Transverse colon (tissue), 4 donors: ENCODE data around the gene NR1H2. TPM values are rescaled to one million over a fixed set of nuclear protein-coding genes. Genes with fewer than 3 reads are reported as not detected.

ENCODE experiments used
- DNase-seq: peaks from one replicate; pipeline ENCODE4 v3.0.0-alpha.2; 2019
- H3K27ac ChIP-seq, 4 donors: fragments of 200-600 bp; sonication (generic); 2 replicates each; pipeline ENCODE4 v1.5.1; 2016 to 2018; ENCODE audit warnings: inconsistent platforms in 4 of 4
- H3K27me3 ChIP-seq: fragments of 200-600 bp; sonication (generic); 2 replicates; pipeline ENCODE4 v1.5.1; 2017; ENCODE audit warnings: inconsistent platforms
- H3K36me3 ChIP-seq, 4 donors: fragments of 200-600 bp; sonication (generic); 2 replicates each; pipeline ENCODE4 v1.5.1; 2017 to 2019; ENCODE audit warnings: inconsistent platforms in 4 of 4
- H3K4me1 ChIP-seq, 4 donors: fragments of 200-600 bp; sonication (generic); 2 replicates each; pipeline ENCODE4 v1.5.1; 2017 to 2020; ENCODE audit warnings: inconsistent platforms in 4 of 4
- H3K4me3 ChIP-seq, 4 donors: fragments of 200-600 bp; sonication (generic); 1 replicate in 1 of 4; 2 replicates in 3 of 4; pipeline versions ENCODE4 v1.5.1 to v1.6.1; 2017 to 2019; ENCODE audit warnings: inconsistent platforms in 4 of 4
- H3K9me3 ChIP-seq, 2 donors: fragments of 200-600 bp; sonication (generic); 2 replicates each; pipeline ENCODE4 v1.5.1; 2017 to 2019; ENCODE audit warnings: inconsistent platforms in 2 of 2
- CTCF ChIP-seq, 5 experiments: fragments of 200-600 bp in 3 of 5; fragments of 450-650 bp in 2 of 5; sonication (generic) in 3 of 5; IDR thresholded peaks; 1 replicate in 2 of 5; 2 replicates in 3 of 5; pipeline ENCODE4 v1.5.1; 2016 to 2017; ENCODE audit warnings: antibody characterized with exemption in 5 of 5, inconsistent platforms in 3 of 5, mild to moderate bottlenecking in 2 of 5, moderate library complexity in 1 of 5
- EP300 ChIP-seq: sonication (generic); formaldehyde crosslinking; IDR thresholded peaks from one replicate; pipeline ENCODE4 v1.6.1; 2017; ENCODE audit warnings: antibody characterized with exemption, low read depth
- POLR2A ChIP-seq: fragments of 450-650 bp; IDR thresholded peaks from one replicate; pipeline ENCODE4 v1.6.1; 2016; ENCODE audit warnings: antibody characterized with exemption, mild to moderate bottlenecking, moderate library complexity
- POLR2AphosphoS5 ChIP-seq, 3 donors: sonication (generic); formaldehyde crosslinking; IDR thresholded peaks; one replicate each; pipeline ENCODE4 v1.6.1; 2016; ENCODE audit warnings: antibody characterized with exemption in 3 of 3
- WGBS, 2 donors: methylation state at CpG; one replicate each; pipeline ENCODE4 v1.1.5; 2018; ENCODE audit warnings: low coverage in 1 of 2; 5-methylcytosine and 5-hydroxymethylcytosine counted together
- in situ Hi-C, 4 donors: fragments of 200-750 bp; cut with MboI; loops; one replicate each; pipeline versions ENCODE4 v1.15.0 to v1.15.1; 2017; ENCODE audit warnings: low sequenced_read_pairs in 3 of 4, low pct_ligation_motif_present in 1 of 4, low pct_unique_long_range_greater_than_20kb in 1 of 4
- intact Hi-C: fragments of 100-400 bp; cut with DNase I; formaldehyde crosslinking; loops from one replicate; pipeline ENCODE4 v1.15.1; 2023; ENCODE audit warnings: low total_unique reads
- total RNA-seq, 4 donors: library from RNA; depleted of rRNA; stranded (reverse); fragments of >200 nt; gene quantifications; one replicate each; pipeline ENCODE4 v1.1.0, GENCODE V29; 2016

NR1H2 gene
- total RNA-seq, 4 donors from 2014 or later: 80.8 to 192 (median 102) TPM

- peaks cover 0 to 11% (median 6%) of the 10 kb centered on the region in 4 donors for H3K4me1 ChIP-seq
- peaks cover 47% of the 10 kb centered on the region for H3K27me3 ChIP-seq
- 78 to 84% methylated on average over 5 to 22 of the region's 22 CpGs for WGBS, 2 donors
- H3K36me3 ChIP-seq: no peaks in the 10 kb centered on the region
- H3K9me3 ChIP-seq: no peaks in the 10 kb centered on the region
- intact Hi-C loops (no loop called here), in situ Hi-C loops (loop anchor here in 1 of 4 donors (10.0 kb wide), 1 partner anchor 59 kb away; the partner anchor contains the start of gene NAPSA)
- H3K27ac ChIP-seq: no peak overlapping the region
- TF ChIP-seq POLR2AphosphoS5 (IDR thresholded peaks at IDR 0.05): no peak
- no peak for TF ChIP-seq POLR2A
- no peak for TF ChIP-seq EP300
- TF ChIP-seq CTCF (IDR thresholded peaks at IDR 0.05): no peak
- no peak for DNase-seq
- no peak overlapping the region for H3K4me3 ChIP-seq
Observed at GRCh38 chr19:50423279-50424113, 47.2 kb downstream of the NR1H2 start.

GRCh38 chr19:50425581-50425980 is 49.3 kb downstream of the NR1H2 start:
- H3K4me1 ChIP-seq: peaks cover 0 to 11% (median 2%) of the 10 kb centered on the region in 4 donors
- H3K27me3 ChIP-seq: peaks cover 47% of the 10 kb centered on the region
- H3K27ac ChIP-seq: no peak overlapping the region
- no peaks in the 10 kb centered on the region for H3K36me3 ChIP-seq
- intact Hi-C loops: no loop called here
- no peaks in the 10 kb centered on the region for H3K9me3 ChIP-seq
- TF ChIP-seq POLR2AphosphoS5 (IDR thresholded peaks at IDR 0.05) (no peak), EP300 (no peak), POLR2A (no peak), CTCF (IDR thresholded peaks at IDR 0.05) (no peak)
- H3K4me3 ChIP-seq: no peak overlapping the region
- 63 to 83% methylated on average over 2 to 7 of the region's 7 CpGs for WGBS, 2 donors
- in situ Hi-C loops: loop anchor here in 1 of 4 donors (10.0 kb wide), 1 partner anchor 61 kb away; the partner anchor contains the start of gene NAPSA
- no peak for DNase-seq

GRCh38 chr19:50427318-50427925 is 51.2 kb downstream of the NR1H2 start:
- TF ChIP-seq EP300: no peak
- no peak for TF ChIP-seq POLR2AphosphoS5 (IDR thresholded peaks at IDR 0.05)
- no peak for TF ChIP-seq CTCF (IDR thresholded peaks at IDR 0.05)
- no peak for TF ChIP-seq POLR2A
- Histone ChIP-seq H3K4me3 (peak overlapping the region in 2 of 4 donors; percentile 5 to 33), H3K36me3 (no peaks in the 10 kb centered on the region), H3K27ac (peak overlapping the region in 1 of 4 donors; percentile 47), H3K4me1 (peaks cover 4 to 27% (median 16%) of the 10 kb centered on the region in 4 donors), H3K27me3 (peaks cover 40% of the 10 kb centered on the region), H3K9me3 (no peaks in the 10 kb centered on the region)
- no peak for DNase-seq
- in situ Hi-C loops: loop anchor here in 1 of 4 donors (10.0 kb wide), 1 partner anchor 63 kb away; the partner anchor contains the start of gene NAPSA
- intact Hi-C loops: no loop called here
- 85 to 90% methylated on average over 8 to 26 of the region's 26 CpGs for WGBS, 2 donors

GRCh38 chr19:50427997-50428425 is 51.8 kb downstream of the NR1H2 start:
- TF ChIP-seq POLR2AphosphoS5 (IDR thresholded peaks at IDR 0.05) (peak; percentile 19 to 46 (median 41)), CTCF (IDR thresholded peaks at IDR 0.05) (no peak)
- Histone ChIP-seq H3K36me3 (no peaks in the 10 kb centered on the region), H3K4me1 (peaks cover 6 to 31% (median 20%) of the 10 kb centered on the region in 4 donors), H3K9me3 (no peaks in the 10 kb centered on the region), H3K27ac (peak overlapping the region in 3 of 4 donors; percentile 2 to 54 (median 47)), H3K4me3 (peak overlapping the region in 3 of 4 donors; percentile 5 to 33 (median 12)), H3K27me3 (peaks cover 42% of the 10 kb centered on the region)
- intact Hi-C loops: no loop called here
- in situ Hi-C loops: loop anchor here in 1 of 4 donors (10.0 kb wide), 1 partner anchor 63 kb away; the partner anchor contains the start of gene NAPSA
- DNase-seq: peak; percentile 81
- WGBS, 2 donors: 28% methylated on average over 36 of the region's 38 CpGs; no CpG with 5 or more reads in 1 of the 2 donors
